Keratinocyte (primary cell): Measurements from ENCODE around the gene GRAMD4. TPM values are rescaled to one million over a fixed set of nuclear protein-coding genes. Genes with fewer than 3 reads are reported as not detected.

ENCODE experiments used
- DNase-seq: peaks from one replicate; pipeline ENCODE4 v3.0.0-alpha.2; 2011; ENCODE audit warnings: low read depth, missing footprints, low spot score
- FAIRE-seq: peaks from 2 replicates; lab custom pipeline; 2011; peaks lifted over from hg19 to GRCh38; lab: Jason Lieb, UNC
- H2AFZ ChIP-seq: 2 replicates; pipeline ENCODE4 v1.6.0; 2012; ENCODE audit warnings: low read length, control low read depth, inconsistent platforms; ENCODE audit not compliant: control insufficient read depth
- H3K27ac ChIP-seq: 2 replicates; pipeline ENCODE4 v1.5.1; 2011; ENCODE audit warnings: low read length; ENCODE audit not compliant: control insufficient read depth, insufficient read depth
- H3K27me3 ChIP-seq: 3 replicates; pipeline ENCODE4 v1.6.0; 2011; ENCODE audit warnings: low read length; ENCODE audit not compliant: control insufficient read depth, insufficient read depth; ENCODE audit errors: extremely low read depth
- H3K36me3 ChIP-seq, 2 experiments: 2 replicates in 1 of 2; 3 replicates in 1 of 2; pipeline ENCODE4 v1.5.1; 2011; ENCODE audit warnings: low read length in 2 of 2, mild to moderate bottlenecking in 1 of 2; ENCODE audit not compliant: control insufficient read depth in 2 of 2, insufficient read depth in 2 of 2; ENCODE audit errors: extremely low read depth in 1 of 2
- H3K4me1 ChIP-seq: 3 replicates; pipeline ENCODE4 v1.5.1; 2011; ENCODE audit warnings: low read length; ENCODE audit not compliant: control insufficient read depth, insufficient read depth; ENCODE audit errors: extremely low read depth
- H3K4me2 ChIP-seq: 3 replicates; pipeline ENCODE4 v1.6.0; 2011; ENCODE audit warnings: low read depth, low read length; ENCODE audit not compliant: control insufficient read depth, insufficient read depth; ENCODE audit errors: extremely low read depth
- H3K4me3 ChIP-seq, 3 experiments: fragments of 200-600 bp in 1 of 3; sonication (generic) in 1 of 3; 2 replicates in 2 of 3; 3 replicates in 1 of 3; pipeline ENCODE4 v1.5.1; 2011 to 2016; ENCODE audit warnings: low read length in 3 of 3, mild to moderate bottlenecking in 3 of 3, control low read depth in 2 of 3, inconsistent platforms in 1 of 3, low read depth in 1 of 3, mixed read lengths in 1 of 3, mixed run types in 1 of 3, moderate library complexity in 1 of 3; ENCODE audit not compliant: control insufficient read depth in 2 of 3, insufficient read depth in 2 of 3; ENCODE audit errors: extremely low read depth in 1 of 3
- H3K79me2 ChIP-seq: 2 replicates; pipeline ENCODE4 v1.6.0; 2012; ENCODE audit warnings: low read length; ENCODE audit not compliant: control insufficient read depth, insufficient read depth
- H3K9ac ChIP-seq: 3 replicates; pipeline ENCODE4 v1.6.0; 2011; ENCODE audit warnings: low read length; ENCODE audit not compliant: control insufficient read depth, insufficient read depth; ENCODE audit errors: extremely low read depth
- H3K9me1 ChIP-seq: 3 replicates; pipeline ENCODE4 v1.6.0; 2011; ENCODE audit warnings: low read length; ENCODE audit not compliant: control insufficient read depth, insufficient read depth; ENCODE audit errors: extremely low read depth
- H3K9me3 ChIP-seq: 2 replicates; pipeline ENCODE4 v1.5.1; 2012; ENCODE audit warnings: low read depth, low read length; ENCODE audit not compliant: control insufficient read depth
- H4K20me1 ChIP-seq: 3 replicates; pipeline ENCODE4 v1.6.0; 2011; ENCODE audit warnings: low read length; ENCODE audit not compliant: control insufficient read depth, insufficient read depth; ENCODE audit errors: extremely low read depth
- EZH2 ChIP-seq: IDR thresholded peaks from one replicate; pipeline ENCODE4 v1.6.1; 2012; ENCODE audit warnings: inconsistent platforms, mild to moderate bottlenecking, low read length, moderate library complexity
- dilution Hi-C: fragments of 300-500 bp; cut with MboI; formaldehyde crosslinking; loops from one replicate; pipeline ENCODE4 v1.7.0; 2020; ENCODE audit warnings: low sequenced_read_pairs; ENCODE audit not compliant: extremely low pct_ligation_motif_present
- polyA plus RNA-seq, 5 experiments: library from polyadenylated mRNA; depleted of rRNA in 3 of 5; stranded (reverse) in 3 of 5; stranded (forward) in 1 of 5; unstranded in 1 of 5; fragments of >200 nt; gene quantifications; 1 replicate in 1 of 5; 2 replicates in 3 of 5; 3 replicates in 1 of 5; pipeline versions ENCODE4 v1.2.1 to v1.2.3, GENCODE V29; 2011 to 2012; ENCODE audit warnings: missing spikeins in 2 of 5, low read depth in 1 of 5, low replicate concordance in 1 of 5
- TF ChIP-seq, protein P1 (sequence below), 3 experiments: IDR thresholded peaks in 1 of 3; conservative IDR thresholded peaks in 1 of 3; optimal IDR thresholded peaks in 1 of 3; 2 replicates in 2 of 3; 3 replicates in 1 of 3; pipeline versions ENCODE3 to v1.5.1; 2011; ENCODE audit warnings: low read length in 3 of 3, mild to moderate bottlenecking in 3 of 3, moderate library complexity in 2 of 3, control low read depth in 1 of 3, inconsistent platforms in 1 of 3; ENCODE audit not compliant: insufficient read depth in 2 of 3; ENCODE audit errors: extremely low read depth in 1 of 3

GRAMD4 gene
- polyA plus RNA-seq, 1 donor (not counting 4 experiments of a cell fraction or from before 2014, with no cell fraction given) = 17.3 TPM

DNA sequence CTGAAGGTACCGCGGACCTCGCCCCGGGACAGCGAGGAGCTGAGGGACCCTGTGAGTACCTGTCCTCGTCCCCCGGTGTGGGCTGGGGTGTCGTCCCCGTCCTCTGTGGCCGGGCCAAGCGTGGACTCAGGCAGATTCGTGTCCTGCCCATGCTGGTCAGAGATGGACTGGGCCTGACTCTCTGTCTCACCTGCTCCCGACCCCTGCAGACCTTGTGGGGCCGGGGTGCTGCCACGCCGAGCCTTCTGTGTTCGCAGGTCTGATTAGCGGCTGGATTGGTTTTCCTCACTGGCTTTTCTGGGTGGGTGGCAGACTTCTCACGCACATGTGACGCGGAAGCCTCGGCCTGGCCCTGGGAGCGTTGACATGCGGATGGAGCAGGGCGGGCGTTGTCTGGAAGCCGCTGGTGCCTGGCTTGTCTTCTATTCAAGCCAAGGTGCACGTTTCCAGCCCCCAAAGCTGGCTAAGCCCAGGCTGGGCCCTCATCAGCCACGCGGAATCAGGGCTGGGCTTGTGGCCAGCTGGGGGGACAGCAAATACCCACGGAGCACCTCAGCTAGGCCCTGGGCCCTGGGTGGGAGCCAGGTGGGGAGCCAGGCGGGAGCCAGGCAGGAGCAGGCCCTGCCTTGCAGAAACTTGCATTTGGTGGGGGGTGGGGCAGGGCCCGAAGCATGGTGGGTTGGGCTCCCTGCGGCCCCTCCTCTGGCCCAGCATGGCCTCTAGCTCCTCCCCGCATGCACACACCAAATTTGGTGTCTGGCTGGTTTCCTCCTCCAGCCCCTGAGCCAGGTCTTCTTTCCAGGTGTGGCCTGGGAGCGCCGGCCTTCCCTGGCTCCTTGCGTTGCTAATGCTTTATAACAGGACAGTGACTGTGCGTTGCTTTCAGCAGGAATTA, 7.0 kb downstream of the GRAMD4 start:
- Histone ChIP-seq H3K4me1 (peaks cover 33% of the 10 kb centered on the region), H3K36me3 (no peaks in the 10 kb centered on the region), H4K20me1 (no peaks in the 10 kb centered on the region), H3K9me3 (no peaks in the 10 kb centered on the region), H3K79me2 (no peaks in the 10 kb centered on the region), H3K4me2 (peak overlapping the region; percentile 62), H3K4me3 (peak overlapping the region; percentile 1 to 40 (median 35)), H3K27ac (peak overlapping the region; percentile 74), H3K27me3 (no peaks in the 10 kb centered on the region), H2AFZ (peak overlapping the region; percentile 78), H3K9me1 (peaks cover 5% of the 10 kb centered on the region), H3K9ac (peak overlapping the region; percentile 64)
- dilution Hi-C loops = no loop called here
- TF ChIP-seq EZH2 = no peak
- TF ChIP-seq, protein P1, sequence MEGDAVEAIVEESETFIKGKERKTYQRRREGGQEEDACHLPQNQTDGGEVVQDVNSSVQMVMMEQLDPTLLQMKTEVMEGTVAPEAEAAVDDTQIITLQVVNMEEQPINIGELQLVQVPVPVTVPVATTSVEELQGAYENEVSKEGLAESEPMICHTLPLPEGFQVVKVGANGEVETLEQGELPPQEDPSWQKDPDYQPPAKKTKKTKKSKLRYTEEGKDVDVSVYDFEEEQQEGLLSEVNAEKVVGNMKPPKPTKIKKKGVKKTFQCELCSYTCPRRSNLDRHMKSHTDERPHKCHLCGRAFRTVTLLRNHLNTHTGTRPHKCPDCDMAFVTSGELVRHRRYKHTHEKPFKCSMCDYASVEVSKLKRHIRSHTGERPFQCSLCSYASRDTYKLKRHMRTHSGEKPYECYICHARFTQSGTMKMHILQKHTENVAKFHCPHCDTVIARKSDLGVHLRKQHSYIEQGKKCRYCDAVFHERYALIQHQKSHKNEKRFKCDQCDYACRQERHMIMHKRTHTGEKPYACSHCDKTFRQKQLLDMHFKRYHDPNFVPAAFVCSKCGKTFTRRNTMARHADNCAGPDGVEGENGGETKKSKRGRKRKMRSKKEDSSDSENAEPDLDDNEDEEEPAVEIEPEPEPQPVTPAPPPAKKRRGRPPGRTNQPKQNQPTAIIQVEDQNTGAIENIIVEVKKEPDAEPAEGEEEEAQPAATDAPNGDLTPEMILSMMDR (optimal IDR thresholded peaks at IDR 0.05 in 1 of 3, IDR thresholded peaks at IDR 0.05 in 1 of 3, conservative IDR thresholded peaks at IDR 0.05 in 1 of 3; ENCODE audit: extremely low read depth in 1 of 3, insufficient read depth in 2 of 3, low read length in 3 of 3) = no peak
- FAIRE-seq (peak; percentile 84), DNase-seq (peak; percentile 76)

DNA sequence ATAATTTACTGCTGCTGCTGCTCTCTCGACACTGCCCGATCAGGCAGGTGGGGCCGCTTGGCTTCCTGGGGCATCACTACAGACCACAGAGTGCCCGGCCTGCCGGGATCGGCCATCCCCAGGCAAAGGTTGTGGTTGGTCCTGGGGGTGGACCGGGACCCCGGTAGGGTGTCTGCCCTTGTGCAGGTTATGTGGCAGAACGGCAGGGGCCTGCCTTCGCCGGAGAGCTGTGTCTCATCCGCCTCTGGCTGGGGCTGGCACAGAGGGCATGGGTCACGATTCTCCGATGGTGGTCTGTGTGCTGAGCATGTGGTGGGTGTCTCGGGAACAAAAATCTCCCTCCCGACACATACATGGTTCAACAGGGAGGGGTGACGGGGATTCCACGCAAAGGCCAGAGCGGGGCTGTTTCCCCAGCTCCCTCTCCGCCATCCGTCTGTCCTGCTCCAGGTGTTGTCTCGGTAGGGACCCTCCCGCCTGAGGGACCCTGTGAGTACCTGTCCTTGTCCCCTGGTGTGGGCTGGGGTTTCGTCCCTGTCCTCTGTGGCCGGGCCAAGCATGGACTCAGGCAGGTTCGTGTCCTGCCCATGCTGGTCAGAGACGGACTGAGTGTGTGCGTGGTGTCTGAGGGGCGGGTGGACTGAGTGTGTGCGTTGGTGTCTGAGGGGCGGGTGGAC, 7.8 kb downstream of the GRAMD4 start:
- dilution Hi-C loops = no loop called here

More for the DNA sequence above, 7.8 kb downstream of the GRAMD4 start:
- H3K9ac ChIP-seq = peak overlapping the region; percentile 53
- no peaks in the 10 kb centered on the region for H3K79me2 ChIP-seq
- H3K4me2 ChIP-seq = peak overlapping the region; percentile 62
- no peaks in the 10 kb centered on the region for H4K20me1 ChIP-seq
- FAIRE-seq (no peak), DNase-seq (no peak)
- no peaks in the 10 kb centered on the region for H3K9me3 ChIP-seq
- TF ChIP-seq EZH2 = no peak
- TF ChIP-seq, protein P1 (optimal IDR thresholded peaks at IDR 0.05 in 1 of 3, IDR thresholded peaks at IDR 0.05 in 1 of 3, conservative IDR thresholded peaks at IDR 0.05 in 1 of 3; ENCODE audit: extremely low read depth in 1 of 3, insufficient read depth in 2 of 3, low read length in 3 of 3) = no peak
- H2AFZ ChIP-seq = peak overlapping the region; percentile 1
- H3K9me1 ChIP-seq = peaks cover 5% of the 10 kb centered on the region
- no peaks in the 10 kb centered on the region for H3K36me3 ChIP-seq
- H3K4me3 ChIP-seq = peak overlapping the region in 1 of 3 experiments; percentile 1
- no peaks in the 10 kb centered on the region for H3K27me3 ChIP-seq
- peaks cover 34% of the 10 kb centered on the region for H3K4me1 ChIP-seq
- H3K27ac ChIP-seq = peak overlapping the region; percentile 32
